ENCODE data around the gene RNASEL.

- TF ChIP-seq, protein P1, sequence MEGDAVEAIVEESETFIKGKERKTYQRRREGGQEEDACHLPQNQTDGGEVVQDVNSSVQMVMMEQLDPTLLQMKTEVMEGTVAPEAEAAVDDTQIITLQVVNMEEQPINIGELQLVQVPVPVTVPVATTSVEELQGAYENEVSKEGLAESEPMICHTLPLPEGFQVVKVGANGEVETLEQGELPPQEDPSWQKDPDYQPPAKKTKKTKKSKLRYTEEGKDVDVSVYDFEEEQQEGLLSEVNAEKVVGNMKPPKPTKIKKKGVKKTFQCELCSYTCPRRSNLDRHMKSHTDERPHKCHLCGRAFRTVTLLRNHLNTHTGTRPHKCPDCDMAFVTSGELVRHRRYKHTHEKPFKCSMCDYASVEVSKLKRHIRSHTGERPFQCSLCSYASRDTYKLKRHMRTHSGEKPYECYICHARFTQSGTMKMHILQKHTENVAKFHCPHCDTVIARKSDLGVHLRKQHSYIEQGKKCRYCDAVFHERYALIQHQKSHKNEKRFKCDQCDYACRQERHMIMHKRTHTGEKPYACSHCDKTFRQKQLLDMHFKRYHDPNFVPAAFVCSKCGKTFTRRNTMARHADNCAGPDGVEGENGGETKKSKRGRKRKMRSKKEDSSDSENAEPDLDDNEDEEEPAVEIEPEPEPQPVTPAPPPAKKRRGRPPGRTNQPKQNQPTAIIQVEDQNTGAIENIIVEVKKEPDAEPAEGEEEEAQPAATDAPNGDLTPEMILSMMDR (IDR thresholded peaks at IDR 0.05 in 8 of 11, conservative IDR thresholded peaks at IDR 0.05 in 3 of 11): no peak
- no peak for TF ChIP-seq POLR2A (IDR thresholded peaks at IDR 0.05)
Observed at GRCh38 chr1:182565537-182565936, 23.5 kb downstream of the RNASEL start.
